Hepatocyte (in vitro differentiated cells): ENCODE results near the gene DOP1A. TPM values are rescaled to one million over a fixed set of nuclear protein-coding genes. Genes with fewer than 3 reads are reported as not detected.

ENCODE experiments used
- DNase-seq: peaks from one replicate; pipeline ENCODE4 v3.0.0-alpha.2; 2016; ENCODE audit warnings: low spot score
- H2AFZ ChIP-seq: fragments of 200-600 bp; sonication (generic); 2 replicates; pipeline ENCODE4 v1.6.0; 2016; ENCODE audit warnings: antibody characterized with exemption, mild to moderate bottlenecking
- H3K27ac ChIP-seq: fragments of 200-600 bp; sonication (generic); 2 replicates; pipeline ENCODE4 v1.5.1; 2016; ENCODE audit warnings: mild to moderate bottlenecking
- H3K27me3 ChIP-seq: fragments of 200-600 bp; sonication (generic); 2 replicates; pipeline ENCODE4 v1.6.1; 2016
- H3K36me3 ChIP-seq: fragments of 200-600 bp; sonication (generic); replicated peaks from 2 replicates; pipeline ENCODE4 v1.5.1; 2016; ENCODE audit warnings: low read depth; ENCODE audit not compliant: insufficient read depth
- H3K4me1 ChIP-seq: fragments of 200-600 bp; sonication (generic); 2 replicates; pipeline ENCODE4 v1.5.1; 2016; ENCODE audit warnings: mild to moderate bottlenecking, moderate library complexity; ENCODE audit not compliant: insufficient read depth
- H3K4me2 ChIP-seq: fragments of 200-600 bp; sonication (generic); 2 replicates; pipeline ENCODE4 v1.6.0; 2016
- H3K4me3 ChIP-seq: fragments of 200-600 bp; sonication (generic); 2 replicates; pipeline ENCODE4 v1.5.1; 2016; ENCODE audit warnings: mild to moderate bottlenecking
- H3K79me2 ChIP-seq: fragments of 200-600 bp; sonication (generic); 2 replicates; pipeline ENCODE4 v1.6.0; 2017; ENCODE audit warnings: mild to moderate bottlenecking
- H3K9me2 ChIP-seq: fragments of 200-600 bp; sonication (generic); replicated peaks from 2 replicates; pipeline ENCODE4 v1.6.0; 2017; ENCODE audit warnings: mild to moderate bottlenecking; ENCODE audit not compliant: insufficient read depth
- H3K9me3 ChIP-seq: fragments of 200-600 bp; sonication (generic); 2 replicates; pipeline ENCODE4 v1.5.1; 2016; ENCODE audit warnings: low read depth, mild to moderate bottlenecking
- H4K20me1 ChIP-seq: fragments of 200-600 bp; sonication (generic); 2 replicates; pipeline ENCODE4 v1.6.0; 2016; ENCODE audit warnings: mild to moderate bottlenecking; ENCODE audit not compliant: insufficient read depth, poor library complexity, severe bottlenecking
- EZH2 ChIP-seq: fragments of 200-600 bp; sonication (generic); IDR thresholded peaks from 2 replicates; pipeline ENCODE4 v1.6.1; 2016; ENCODE audit warnings: antibody characterized with exemption, mild to moderate bottlenecking, borderline replicate concordance
- EZH2phosphoT487 ChIP-seq: fragments of 200-600 bp; sonication (generic); IDR thresholded peaks from one replicate; pipeline ENCODE4 v1.6.1; 2018; ENCODE audit warnings: antibody characterized with exemption, mild to moderate bottlenecking, low read depth, moderate library complexity; ENCODE audit not compliant: unreplicated experiment, severe bottlenecking
- WGBS: methylation state at CpG from one replicate; pipeline ENCODE4 v1.1.6; 2016; ENCODE audit warnings: low lambda C conversion rate; ENCODE audit errors: missing lambda C conversion rate; 5-methylcytosine and 5-hydroxymethylcytosine counted together
- polyA plus RNA-seq: library from polyadenylated mRNA; unstranded; fragments of >200 nt; fragmentation: Nextera tagmentation; extraction: Ambion mirVana; gene quantifications from 2 replicates; pipeline ENCODE4 v1.2.1, GENCODE V29; 2016
- total RNA-seq: library from RNA; depleted of rRNA; stranded (reverse); fragments of >200 nt; gene quantifications from 2 replicates; pipeline ENCODE4 v1.2.3, GENCODE V29; 2014
- TF ChIP-seq, protein P1 (sequence below): fragments of 200-600 bp; sonication (generic); IDR thresholded peaks from 2 replicates; pipeline ENCODE4 v1.5.1; 2016; ENCODE audit warnings: antibody characterized with exemption, mild to moderate bottlenecking; ENCODE audit not compliant: poor library complexity

DOP1A gene
- total and polyA plus RNA-seq, 2 experiments from 2014 or later = 3.6 to 34.5 TPM

GRCh38 chr6:83038246-83038645, 29.2 kb upstream of the DOP1A start:
- Histone ChIP-seq H3K4me3 (no peak overlapping the region), H3K9me2 (no peaks in the 10 kb centered on the region), H3K27me3 (no peaks in the 10 kb centered on the region), H4K20me1 (no peaks in the 10 kb centered on the region), H3K36me3 (no peaks in the 10 kb centered on the region), H2AFZ (no peak overlapping the region), H3K4me2 (no peak overlapping the region), H3K9me3 (no peaks in the 10 kb centered on the region), H3K27ac (no peak overlapping the region), H3K79me2 (no peaks in the 10 kb centered on the region), H3K4me1 (no peaks in the 10 kb centered on the region)
- 92% methylated on average over 2 of the region's 2 CpGs for WGBS
- DNase-seq = no peak
- no peak for TF ChIP-seq EZH2
- TF ChIP-seq EZH2phosphoT487 = no peak
- TF ChIP-seq, protein P1, sequence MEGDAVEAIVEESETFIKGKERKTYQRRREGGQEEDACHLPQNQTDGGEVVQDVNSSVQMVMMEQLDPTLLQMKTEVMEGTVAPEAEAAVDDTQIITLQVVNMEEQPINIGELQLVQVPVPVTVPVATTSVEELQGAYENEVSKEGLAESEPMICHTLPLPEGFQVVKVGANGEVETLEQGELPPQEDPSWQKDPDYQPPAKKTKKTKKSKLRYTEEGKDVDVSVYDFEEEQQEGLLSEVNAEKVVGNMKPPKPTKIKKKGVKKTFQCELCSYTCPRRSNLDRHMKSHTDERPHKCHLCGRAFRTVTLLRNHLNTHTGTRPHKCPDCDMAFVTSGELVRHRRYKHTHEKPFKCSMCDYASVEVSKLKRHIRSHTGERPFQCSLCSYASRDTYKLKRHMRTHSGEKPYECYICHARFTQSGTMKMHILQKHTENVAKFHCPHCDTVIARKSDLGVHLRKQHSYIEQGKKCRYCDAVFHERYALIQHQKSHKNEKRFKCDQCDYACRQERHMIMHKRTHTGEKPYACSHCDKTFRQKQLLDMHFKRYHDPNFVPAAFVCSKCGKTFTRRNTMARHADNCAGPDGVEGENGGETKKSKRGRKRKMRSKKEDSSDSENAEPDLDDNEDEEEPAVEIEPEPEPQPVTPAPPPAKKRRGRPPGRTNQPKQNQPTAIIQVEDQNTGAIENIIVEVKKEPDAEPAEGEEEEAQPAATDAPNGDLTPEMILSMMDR = no peak

GRCh38 chr6:83042467-83043053, 24.9 kb upstream of the DOP1A start:
- no peaks in the 10 kb centered on the region for H3K4me1 ChIP-seq
- no peaks in the 10 kb centered on the region for H3K9me3 ChIP-seq
- no peaks in the 10 kb centered on the region for H3K79me2 ChIP-seq
- no peaks in the 10 kb centered on the region for H3K36me3 ChIP-seq
- no peaks in the 10 kb centered on the region for H3K27me3 ChIP-seq
- WGBS = 75% methylated on average over 4 of the region's 4 CpGs
- no peaks in the 10 kb centered on the region for H4K20me1 ChIP-seq
- H3K27ac ChIP-seq = no peak overlapping the region
- no peak for TF ChIP-seq EZH2
- no peak for TF ChIP-seq EZH2phosphoT487
- TF ChIP-seq, protein P1 = no peak
- H3K9me2 ChIP-seq = no peaks in the 10 kb centered on the region
- no peak overlapping the region for H3K4me3 ChIP-seq
- DNase-seq = no peak
- H2AFZ ChIP-seq = no peak overlapping the region
- no peak overlapping the region for H3K4me2 ChIP-seq

DNA sequence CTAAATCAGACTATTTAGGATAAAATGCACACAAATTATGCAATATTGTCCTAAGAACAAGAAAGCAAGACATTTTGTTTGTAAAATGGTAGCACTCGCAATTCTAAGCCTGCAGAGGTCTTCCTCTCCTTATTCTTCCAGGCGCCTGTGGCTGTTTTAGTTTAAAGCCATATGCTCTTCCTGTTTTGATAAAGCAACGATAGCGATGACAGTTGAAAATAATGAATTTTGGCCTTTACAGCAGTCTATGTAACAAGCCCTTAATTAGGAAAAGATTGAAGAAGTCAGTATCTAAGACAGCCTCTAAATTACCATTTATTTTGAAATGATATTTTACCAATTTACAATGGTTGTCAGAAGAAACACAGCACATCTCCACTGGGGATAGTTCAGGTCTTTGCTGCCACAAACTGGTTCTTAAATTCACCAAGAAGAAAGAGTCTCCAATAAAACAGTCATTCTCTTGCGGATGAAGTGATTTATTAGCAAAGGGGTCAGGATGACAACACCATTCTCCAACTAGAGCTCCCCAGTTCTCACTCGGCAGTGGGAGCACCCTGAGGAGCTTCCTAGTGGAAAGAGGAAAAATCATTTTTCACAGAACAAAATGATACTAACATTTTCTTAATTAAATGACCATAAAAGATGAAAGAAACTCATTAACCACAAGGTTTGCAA, 23.2 kb upstream of the DOP1A start:
- WGBS = 68% methylated on average over 6 of the region's 6 CpGs

GRCh38 chr6:83047065-83047754, 20.3 kb upstream of the DOP1A start:
- Histone ChIP-seq H3K27ac (no peak overlapping the region), H3K79me2 (no peaks in the 10 kb centered on the region), H3K27me3 (no peaks in the 10 kb centered on the region), H3K4me2 (no peak overlapping the region), H3K4me1 (no peaks in the 10 kb centered on the region), H3K9me3 (no peaks in the 10 kb centered on the region), H3K4me3 (no peak overlapping the region), H2AFZ (no peak overlapping the region), H4K20me1 (no peaks in the 10 kb centered on the region), H3K36me3 (no peaks in the 10 kb centered on the region), H3K9me2 (no peaks in the 10 kb centered on the region)
- TF ChIP-seq EZH2 (no peak), EZH2phosphoT487 (no peak)
- TF ChIP-seq, protein P1 = no peak
- DNase-seq = no peak
- WGBS = 68% methylated on average over 7 of the region's 7 CpGs

More for the DNA sequence above, 23.2 kb upstream of the DOP1A start:
- Histone ChIP-seq H3K4me2 (no peak overlapping the region), H3K27ac (no peak overlapping the region), H3K27me3 (no peaks in the 10 kb centered on the region), H2AFZ (no peak overlapping the region), H3K79me2 (no peaks in the 10 kb centered on the region), H3K9me2 (no peaks in the 10 kb centered on the region), H3K9me3 (no peaks in the 10 kb centered on the region), H3K4me1 (no peaks in the 10 kb centered on the region), H4K20me1 (no peaks in the 10 kb centered on the region), H3K36me3 (no peaks in the 10 kb centered on the region), H3K4me3 (no peak overlapping the region)
- no peak for TF ChIP-seq EZH2
- DNase-seq = no peak
